Measurements from ENCODE around the gene ZNF219. TPM values are rescaled to one million over a fixed set of nuclear protein-coding genes. Genes with fewer than 3 reads are reported as not detected.

The ZNF219 gene
- total and polyA plus RNA-seq, 2 of the 13 experiments (the other 11 are each of a cell fraction or from before 2014, with no cell fraction given): 34.5 to 36.6 TPM

DNA sequence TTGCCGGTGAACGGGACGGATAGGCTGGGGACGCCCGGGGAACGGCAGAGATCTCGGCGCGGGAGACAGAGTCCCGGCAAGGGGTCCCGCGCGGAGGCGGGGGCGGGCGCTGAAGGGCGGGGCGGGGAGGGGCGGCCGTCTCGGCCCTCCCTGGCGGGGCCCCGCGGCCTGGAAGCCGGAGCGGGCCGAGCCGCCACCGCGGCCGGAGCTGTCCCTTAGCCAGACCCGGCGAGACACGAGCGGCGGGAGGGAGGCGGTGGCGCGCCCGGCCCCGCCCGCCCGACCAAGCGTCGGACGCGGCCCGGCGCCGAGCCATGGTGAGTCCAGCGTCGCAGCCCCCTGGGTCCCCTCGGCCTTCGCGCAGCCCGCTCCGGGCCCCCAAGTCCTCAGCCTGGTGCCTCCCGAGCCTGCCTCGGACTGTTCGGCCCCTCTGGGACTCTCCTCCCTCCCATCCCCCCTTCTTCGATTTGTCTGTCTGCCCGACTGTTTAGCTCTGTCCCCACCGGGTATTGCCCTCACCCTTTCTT, 28.3 kb downstream of the ZNF219 start, which contains the start of gene ARHGEF40 (continued):
- TF ChIP-seq, protein P1, sequence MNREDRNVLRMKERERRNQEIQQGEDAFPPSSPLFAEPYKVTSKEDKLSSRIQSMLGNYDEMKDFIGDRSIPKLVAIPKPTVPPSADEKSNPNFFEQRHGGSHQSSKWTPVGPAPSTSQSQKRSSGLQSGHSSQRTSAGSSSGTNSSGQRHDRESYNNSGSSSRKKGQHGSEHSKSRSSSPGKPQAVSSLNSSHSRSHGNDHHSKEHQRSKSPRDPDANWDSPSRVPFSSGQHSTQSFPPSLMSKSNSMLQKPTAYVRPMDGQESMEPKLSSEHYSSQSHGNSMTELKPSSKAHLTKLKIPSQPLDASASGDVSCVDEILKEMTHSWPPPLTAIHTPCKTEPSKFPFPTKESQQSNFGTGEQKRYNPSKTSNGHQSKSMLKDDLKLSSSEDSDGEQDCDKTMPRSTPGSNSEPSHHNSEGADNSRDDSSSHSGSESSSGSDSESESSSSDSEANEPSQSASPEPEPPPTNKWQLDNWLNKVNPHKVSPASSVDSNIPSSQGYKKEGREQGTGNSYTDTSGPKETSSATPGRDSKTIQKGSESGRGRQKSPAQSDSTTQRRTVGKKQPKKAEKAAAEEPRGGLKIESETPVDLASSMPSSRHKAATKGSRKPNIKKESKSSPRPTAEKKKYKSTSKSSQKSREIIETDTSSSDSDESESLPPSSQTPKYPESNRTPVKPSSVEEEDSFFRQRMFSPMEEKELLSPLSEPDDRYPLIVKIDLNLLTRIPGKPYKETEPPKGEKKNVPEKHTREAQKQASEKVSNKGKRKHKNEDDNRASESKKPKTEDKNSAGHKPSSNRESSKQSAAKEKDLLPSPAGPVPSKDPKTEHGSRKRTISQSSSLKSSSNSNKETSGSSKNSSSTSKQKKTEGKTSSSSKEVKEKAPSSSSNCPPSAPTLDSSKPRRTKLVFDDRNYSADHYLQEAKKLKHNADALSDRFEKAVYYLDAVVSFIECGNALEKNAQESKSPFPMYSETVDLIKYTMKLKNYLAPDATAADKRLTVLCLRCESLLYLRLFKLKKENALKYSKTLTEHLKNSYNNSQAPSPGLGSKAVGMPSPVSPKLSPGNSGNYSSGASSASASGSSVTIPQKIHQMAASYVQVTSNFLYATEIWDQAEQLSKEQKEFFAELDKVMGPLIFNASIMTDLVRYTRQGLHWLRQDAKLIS (CRISPR knock-in tag; IDR thresholded peaks at IDR 0.05): 0 out of 2 replicates have a peak, but pooled peaks have one; percentile 23
- TF ChIP-seq ZNF770 (CRISPR knock-in tag; IDR thresholded peaks at IDR 0.05) (no peak), ZC3H13 (CRISPR knock-in tag; IDR thresholded peaks at IDR 0.05) (no peak; the same call in 1 of the 2 replicates), ZNF451 (CRISPR knock-in tag; IDR thresholded peaks at IDR 0.05) (no peak), TOE1 (CRISPR knock-in tag; IDR thresholded peaks at IDR 0.05) (no peak), HOXA9 (CRISPR knock-in tag; IDR thresholded peaks at IDR 0.05; ENCODE audit: borderline replicate concordance) (no peak), REPIN1 (CRISPR knock-in tag; IDR thresholded peaks at IDR 0.05; ENCODE audit: borderline replicate concordance, low read depth) (no peak), ZNF232 (CRISPR knock-in tag; IDR thresholded peaks at IDR 0.05; ENCODE audit: borderline replicate concordance) (no peak; the same call in 1 of the 2 replicates), JDP2 (CRISPR knock-in tag; IDR thresholded peaks at IDR 0.05; ENCODE audit: borderline replicate concordance) (no peak), ZMAT3 (CRISPR knock-in tag; conservative IDR thresholded peaks at IDR 0.05) (0 out of 2 replicates have a peak, but pooled peaks have one; percentile 10), ZNF800 (CRISPR knock-in tag; IDR thresholded peaks at IDR 0.05) (no peak), ZNF18 (CRISPR knock-in tag; IDR thresholded peaks at IDR 0.05; ENCODE audit: insufficient replicate concordance) (peak; percentile 30), MEIS1 (CRISPR knock-in tag; IDR thresholded peaks at IDR 0.05; ENCODE audit: borderline replicate concordance) (no peak), GATAD2A (CRISPR knock-in tag; IDR thresholded peaks at IDR 0.05) (no peak), ZNF780A (CRISPR knock-in tag; IDR thresholded peaks at IDR 0.05) (no peak), NCOR1 (IDR thresholded peaks at IDR 0.05; ENCODE audit: borderline replicate concordance, low read length) (no peak)
- TF ChIP-seq, protein P2, sequence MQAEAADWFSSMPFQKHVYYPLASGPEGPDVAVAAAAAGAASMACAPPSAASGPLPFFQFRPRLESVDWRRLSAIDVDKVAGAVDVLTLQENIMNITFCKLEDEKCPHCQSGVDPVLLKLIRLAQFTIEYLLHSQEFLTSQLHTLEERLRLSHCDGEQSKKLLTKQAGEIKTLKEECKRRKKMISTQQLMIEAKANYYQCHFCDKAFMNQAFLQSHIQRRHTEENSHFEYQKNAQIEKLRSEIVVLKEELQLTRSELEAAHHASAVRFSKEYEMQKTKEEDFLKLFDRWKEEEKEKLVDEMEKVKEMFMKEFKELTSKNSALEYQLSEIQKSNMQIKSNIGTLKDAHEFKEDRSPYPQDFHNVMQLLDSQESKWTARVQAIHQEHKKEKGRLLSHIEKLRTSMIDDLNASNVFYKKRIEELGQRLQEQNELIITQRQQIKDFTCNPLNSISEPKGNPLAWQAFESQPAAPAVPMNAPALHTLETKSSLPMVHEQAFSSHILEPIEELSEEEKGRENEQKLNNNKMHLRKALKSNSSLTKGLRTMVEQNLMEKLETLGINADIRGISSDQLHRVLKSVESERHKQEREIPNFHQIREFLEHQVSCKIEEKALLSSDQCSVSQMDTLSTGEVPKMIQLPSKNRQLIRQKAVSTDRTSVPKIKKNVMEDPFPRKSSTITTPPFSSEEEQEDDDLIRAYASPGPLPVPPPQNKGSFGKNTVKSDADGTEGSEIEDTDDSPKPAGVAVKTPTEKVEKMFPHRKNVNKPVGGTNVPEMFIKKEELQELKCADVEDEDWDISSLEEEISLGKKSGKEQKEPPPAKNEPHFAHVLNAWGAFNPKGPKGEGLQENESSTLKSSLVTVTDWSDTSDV (CRISPR knock-in tag; IDR thresholded peaks at IDR 0.05): no peak

Data from HepG2 (cell line).